Measurements from ENCODE around the gene PRKCZ.

The PRKCZ gene

GRCh38 chr1:2214541-2215241 lies 164.5 kb downstream of the PRKCZ start:
- no peak for DNase-seq

- DNase-seq, result no peak
These were observed 165.1 kb downstream of the PRKCZ start for GRCh38 chr1:2215329-2215728.

GRCh38 chr1:2215909-2216766 lies 165.9 kb downstream of the PRKCZ start:
- DNase-seq, result no peak

- no peak for DNase-seq
These were observed 166.5 kb downstream of the PRKCZ start for GRCh38 chr1:2216767-2217058.

GRCh38 chr1:2221271-2221670 lies 171.1 kb downstream of the PRKCZ start:
- no peak for DNase-seq

GRCh38 chr1:2224170-2224584 lies 174.0 kb downstream of the PRKCZ start:
- DNase-seq, result no peak

GRCh38 chr1:2224631-2225428 lies 174.6 kb downstream of the PRKCZ start:
- DNase-seq, result no peak

- DNase-seq, result no peak
These were observed 176.5 kb downstream of the PRKCZ start for GRCh38 chr1:2226525-2227345.

GRCh38 chr1:2227346-2228156 lies 177.3 kb downstream of the PRKCZ start:
- peak; percentile 99 for DNase-seq

- DNase-seq, result no peak
These were observed 178.0 kb downstream of the PRKCZ start, which contains the start of gene SKI for GRCh38 chr1:2228157-2228594. Gene SKI, plus strand, starts transcription at chr1:2228319. Its CDS starts 448 bp downstream, at chr1:2228767.

GRCh38 chr1:2228694-2229036 lies 178.5 kb downstream of the PRKCZ start:
- no peak for DNase-seq

- DNase-seq, result no peak
These were observed 179.0 kb downstream of the PRKCZ start for GRCh38 chr1:2229037-2229864.

- no peak for DNase-seq
These were observed 179.9 kb downstream of the PRKCZ start for GRCh38 chr1:2229911-2230731.

- no peak for DNase-seq
These were observed 180.7 kb downstream of the PRKCZ start for GRCh38 chr1:2230781-2231531.

- DNase-seq, result peak; percentile 81
These were observed 181.5 kb downstream of the PRKCZ start for GRCh38 chr1:2231532-2232254.

- DNase-seq, result no peak
These were observed 182.2 kb downstream of the PRKCZ start for GRCh38 chr1:2232255-2232915.

GRCh38 chr1:2232916-2233438 lies 182.8 kb downstream of the PRKCZ start:
- DNase-seq, result no peak

- DNase-seq, result no peak
These were observed 183.3 kb downstream of the PRKCZ start for GRCh38 chr1:2233468-2233867.

Measured in 8988T (cell line).